Esophagus squamous epithelium (tissue), 4 donors: ENCODE results near the gene RNF121.

ENCODE experiments used
- POLR2A ChIP-seq, 4 donors: fragments of 450-650 bp; IDR thresholded peaks; one replicate each; pipeline ENCODE4 v1.6.1; 2017; ENCODE audit warnings: antibody characterized with exemption in 4 of 4, mild to moderate bottlenecking in 4 of 4, moderate library complexity in 3 of 4
- TF ChIP-seq, protein P1 (sequence below), 6 experiments: fragments of 450-650 bp in 4 of 6; fragments of 200-600 bp in 2 of 6; sonication (generic) in 2 of 6; IDR thresholded peaks; one replicate each; pipeline ENCODE4 v1.5.1; 2016 to 2019; ENCODE audit warnings: antibody characterized with exemption in 6 of 6, mild to moderate bottlenecking in 4 of 6, moderate library complexity in 4 of 6

DNA sequence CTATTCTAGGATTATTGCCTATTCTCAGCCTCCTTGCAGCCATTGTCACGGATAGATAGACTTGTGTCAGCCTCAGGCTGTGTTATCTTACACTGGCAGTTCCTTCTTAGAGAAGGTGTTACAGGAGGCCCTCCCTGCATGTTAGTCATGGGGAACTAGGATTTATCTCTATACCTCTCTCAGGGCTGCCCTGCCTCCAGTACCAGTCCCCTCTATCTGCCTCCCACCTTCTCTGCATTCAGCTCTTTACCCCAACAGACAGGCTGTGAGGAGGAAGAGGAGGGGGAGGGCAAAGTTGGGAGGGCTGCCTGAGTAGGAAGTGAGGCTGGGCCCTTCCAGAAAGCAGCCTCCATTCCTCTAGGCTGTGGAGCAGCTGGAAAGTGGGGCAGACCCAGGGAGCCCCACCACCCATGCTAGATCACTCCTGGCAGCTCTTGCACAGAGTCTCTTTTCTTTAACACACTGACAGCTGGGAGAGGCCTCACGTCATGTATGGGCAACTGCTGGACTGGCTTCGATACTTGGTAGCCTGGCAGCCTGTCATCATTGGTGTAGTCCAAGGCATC, 67.0 kb downstream of the RNF121 start:
- TF ChIP-seq, protein P1, sequence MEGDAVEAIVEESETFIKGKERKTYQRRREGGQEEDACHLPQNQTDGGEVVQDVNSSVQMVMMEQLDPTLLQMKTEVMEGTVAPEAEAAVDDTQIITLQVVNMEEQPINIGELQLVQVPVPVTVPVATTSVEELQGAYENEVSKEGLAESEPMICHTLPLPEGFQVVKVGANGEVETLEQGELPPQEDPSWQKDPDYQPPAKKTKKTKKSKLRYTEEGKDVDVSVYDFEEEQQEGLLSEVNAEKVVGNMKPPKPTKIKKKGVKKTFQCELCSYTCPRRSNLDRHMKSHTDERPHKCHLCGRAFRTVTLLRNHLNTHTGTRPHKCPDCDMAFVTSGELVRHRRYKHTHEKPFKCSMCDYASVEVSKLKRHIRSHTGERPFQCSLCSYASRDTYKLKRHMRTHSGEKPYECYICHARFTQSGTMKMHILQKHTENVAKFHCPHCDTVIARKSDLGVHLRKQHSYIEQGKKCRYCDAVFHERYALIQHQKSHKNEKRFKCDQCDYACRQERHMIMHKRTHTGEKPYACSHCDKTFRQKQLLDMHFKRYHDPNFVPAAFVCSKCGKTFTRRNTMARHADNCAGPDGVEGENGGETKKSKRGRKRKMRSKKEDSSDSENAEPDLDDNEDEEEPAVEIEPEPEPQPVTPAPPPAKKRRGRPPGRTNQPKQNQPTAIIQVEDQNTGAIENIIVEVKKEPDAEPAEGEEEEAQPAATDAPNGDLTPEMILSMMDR (IDR thresholded peaks at IDR 0.05), result no peak
- no peak for TF ChIP-seq POLR2A (IDR thresholded peaks at IDR 0.05)
